IPS-NIHi7 (cell line): ENCODE measurements around the gene OR51B2.
"Not testable (repeated sequence)": the region's sequence is repeated elsewhere in the genome, so short reads cannot be mapped to it uniquely, and the experiment has no call there.

Experiments
- DNase-seq: peaks from one replicate; pipeline ENCODE4 v3.0.0; 2012; ENCODE audit warnings: mixed read lengths; ENCODE audit errors: extremely low spot score

Gene OR51B2, protein sequence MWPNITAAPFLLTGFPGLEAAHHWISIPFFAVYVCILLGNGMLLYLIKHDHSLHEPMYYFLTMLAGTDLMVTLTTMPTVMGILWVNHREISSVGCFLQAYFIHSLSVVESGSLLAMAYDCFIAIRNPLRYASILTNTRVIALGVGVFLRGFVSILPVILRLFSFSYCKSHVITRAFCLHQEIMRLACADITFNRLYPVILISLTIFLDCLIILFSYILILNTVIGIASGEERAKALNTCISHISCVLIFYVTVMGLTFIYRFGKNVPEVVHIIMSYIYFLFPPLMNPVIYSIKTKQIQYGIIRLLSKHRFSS

GRCh38 chr11:5324197-5324596, at the start of gene OR51B2:
Gene OR51B2 (minus strand): TSS chr11:5324297. CDS start chr11:5324297, 0 bp downstream.
- DNase-seq: no peak

DNA sequence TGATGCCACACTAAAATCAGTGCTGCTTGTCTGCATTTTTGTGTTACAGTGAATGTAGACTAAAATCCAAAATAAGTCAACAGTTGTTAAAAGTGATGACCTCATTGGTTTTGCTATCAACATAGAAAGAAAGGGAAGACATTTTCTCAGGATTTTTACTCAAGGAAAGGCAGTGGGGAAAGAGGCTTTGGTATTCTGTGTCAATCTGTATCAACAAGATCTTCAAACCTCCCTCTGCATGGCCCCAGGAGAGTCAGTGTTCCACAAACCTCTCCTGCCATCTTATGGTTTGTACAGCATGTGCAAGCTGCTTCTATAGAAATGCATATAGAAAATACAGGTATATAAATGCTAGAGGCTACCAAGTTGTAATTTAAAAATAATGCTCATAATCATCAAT, 45.7 kb upstream of the OR51B2 start:
- peak; percentile 35 for DNase-seq

DNA sequence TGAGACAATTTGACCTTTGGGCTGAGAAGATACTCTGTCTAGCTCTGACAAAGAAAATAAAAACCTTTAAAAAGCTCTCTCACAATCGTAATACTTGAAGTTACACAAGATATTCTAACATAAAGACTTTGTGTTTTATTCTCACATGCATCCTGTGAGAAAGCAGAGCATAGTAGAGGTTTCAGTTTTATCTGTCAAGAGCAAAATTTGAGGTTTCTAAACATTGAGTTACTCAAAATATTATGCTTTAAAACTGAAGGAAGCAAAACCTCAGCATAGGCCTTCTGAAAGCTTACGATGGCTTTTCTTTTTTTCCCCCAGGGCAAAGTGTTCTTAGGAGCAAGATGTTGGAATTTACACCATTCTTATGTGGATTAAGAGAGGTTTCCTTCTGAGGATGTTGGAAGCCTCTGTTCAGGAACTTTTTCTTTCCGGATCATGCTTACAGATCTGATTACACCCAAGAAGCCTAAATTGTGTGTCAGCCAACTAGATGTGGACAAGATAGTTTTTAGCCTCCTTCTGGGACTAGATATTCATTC, 44.5 kb upstream of the OR51B2 start:
- DNase-seq: no peak

GRCh38 chr11:5367448-5368074, 43.5 kb upstream of the OR51B2 start:
- DNase-seq: no peak

DNA sequence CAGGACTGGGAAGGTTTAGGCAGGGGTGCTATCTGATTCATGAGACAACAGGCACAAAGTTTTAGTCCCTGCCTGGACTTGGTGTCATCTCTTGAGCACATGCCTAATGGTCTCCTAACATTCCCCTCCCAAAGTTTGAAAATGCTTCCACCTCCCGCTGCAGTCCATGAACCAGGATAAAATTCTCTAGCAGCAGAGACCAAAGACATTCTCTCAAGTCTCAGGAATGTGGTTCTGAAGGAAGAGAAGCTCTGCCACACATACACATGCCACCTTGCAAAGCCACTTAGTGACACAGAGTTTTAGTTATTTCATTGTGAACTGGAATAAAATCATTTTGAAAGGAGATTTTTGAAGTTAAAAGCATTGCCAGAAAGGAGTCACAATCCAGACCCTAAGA, 42.8 kb upstream of the OR51B2 start:
- DNase-seq: no peak

- DNase-seq: not testable (repeated sequence)
Measured at GRCh38 chr11:5366365-5366764, 42.3 kb upstream of the OR51B2 start.

- DNase-seq: no peak
Measured at GRCh38 chr11:5364214-5364613, 40.1 kb upstream of the OR51B2 start.

GRCh38 chr11:5363679-5364078, 39.6 kb upstream of the OR51B2 start:
- DNase-seq: no peak

GRCh38 chr11:5362017-5362625, 38.0 kb upstream of the OR51B2 start:
- no peak for DNase-seq

- not testable (repeated sequence) for DNase-seq
Measured at GRCh38 chr11:5356031-5356430, 31.9 kb upstream of the OR51B2 start.

DNA sequence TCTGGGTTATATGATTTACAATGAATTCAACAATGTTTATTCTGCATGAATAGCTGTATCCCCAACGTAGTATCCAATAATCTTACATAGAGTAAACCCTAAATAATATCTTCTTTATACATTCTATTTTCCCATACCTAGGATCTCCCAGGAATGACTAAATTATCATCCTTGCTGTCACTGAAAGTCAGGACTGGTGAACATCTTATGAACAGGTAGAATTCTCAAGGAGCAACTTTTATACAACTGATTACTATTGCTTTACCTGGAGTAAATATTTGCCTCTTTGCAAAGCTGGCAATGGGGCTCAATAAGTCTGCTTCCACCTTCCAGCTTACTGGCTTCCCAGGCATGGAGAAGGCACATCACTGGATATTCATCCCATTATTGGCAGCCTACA, 27.1 kb upstream of the OR51B2 start, which contains the start of gene OR51B6:
Gene OR51B6 (plus strand): TSS at position 301 of the 400 bp plus-strand sequence. CDS start 0 bp downstream, at position 301.
- no peak for DNase-seq

DNA sequence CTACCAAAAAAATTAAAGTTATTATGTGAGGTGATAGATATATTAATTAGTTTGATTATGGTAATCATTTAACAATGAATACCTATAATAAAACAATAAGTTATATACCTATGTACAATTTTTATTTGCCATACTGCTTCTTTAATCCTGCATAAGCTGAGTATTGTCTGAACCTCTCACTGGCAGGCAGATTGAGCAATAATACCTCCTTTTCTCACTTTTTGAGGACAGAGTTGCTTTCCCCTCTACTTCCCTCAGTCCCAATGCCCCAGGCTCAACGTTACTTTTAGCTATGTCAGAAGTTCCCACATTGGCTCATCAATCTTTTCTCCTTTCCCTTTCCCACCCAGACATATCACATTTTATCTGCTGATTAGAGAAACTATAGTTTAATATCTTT, 25.5 kb upstream of the OR51B2 start:
- no peak for DNase-seq

- DNase-seq: no peak
Measured at GRCh38 chr11:5348551-5349194, 24.6 kb upstream of the OR51B2 start.

DNA sequence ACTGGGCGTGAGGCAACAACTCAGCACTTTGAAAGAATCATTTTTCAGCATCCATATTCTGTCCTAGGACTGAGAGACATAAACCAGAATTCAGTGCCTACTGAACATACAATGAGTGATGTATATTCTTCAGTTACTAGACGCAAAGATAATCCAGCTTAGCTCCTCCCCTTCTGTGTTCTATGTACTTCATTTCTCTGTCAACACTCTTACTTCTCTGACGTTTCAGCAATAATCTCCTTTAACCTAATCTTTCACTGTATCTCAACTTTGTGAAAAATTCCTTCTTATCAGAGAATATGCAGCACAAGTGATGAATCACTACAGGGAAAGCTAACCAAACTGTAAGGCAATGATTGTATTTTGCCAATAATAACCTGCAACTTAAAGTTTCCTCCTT, 21.7 kb upstream of the OR51B2 start:
- DNase-seq: no peak

- DNase-seq: no peak
Measured at GRCh38 chr11:5343474-5344335, 19.6 kb upstream of the OR51B2 start, which contains the start of gene OR51B5. Gene OR51B5 (minus strand): TSS chr11:5343524. CDS start chr11:5343524, 0 bp downstream.

- DNase-seq: no peak
Measured at GRCh38 chr11:5339771-5340322, 15.8 kb upstream of the OR51B2 start.

- DNase-seq: not testable (repeated sequence)
Measured at GRCh38 chr11:5337253-5337652, 13.2 kb upstream of the OR51B2 start.

GRCh38 chr11:5336331-5336730, 12.2 kb upstream of the OR51B2 start:
- no peak for DNase-seq

GRCh38 chr11:5335170-5335569, 11.1 kb upstream of the OR51B2 start:
- no peak for DNase-seq

DNA sequence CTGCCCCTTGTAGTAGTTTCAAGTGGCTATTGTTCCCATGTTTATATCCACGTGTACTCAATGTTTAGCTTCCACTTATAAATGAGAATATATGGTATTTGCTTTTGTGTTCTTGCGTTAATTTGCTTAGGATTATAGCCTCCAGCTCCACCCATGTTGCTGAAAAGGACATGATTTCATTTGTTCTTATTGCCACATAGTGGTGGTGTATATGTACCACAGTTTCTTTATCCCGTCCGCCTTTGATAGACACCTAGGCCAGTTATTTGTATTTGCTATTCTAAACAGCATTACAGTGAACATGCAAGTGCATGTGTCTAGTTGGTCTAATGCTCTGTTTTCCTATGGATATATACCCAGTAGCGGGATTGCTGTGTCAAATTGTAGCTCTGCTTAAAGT, 6.8 kb downstream of the OR51B2 start:
- DNase-seq: no peak
